ENCODE results near the gene UGT2B7.

DNA sequence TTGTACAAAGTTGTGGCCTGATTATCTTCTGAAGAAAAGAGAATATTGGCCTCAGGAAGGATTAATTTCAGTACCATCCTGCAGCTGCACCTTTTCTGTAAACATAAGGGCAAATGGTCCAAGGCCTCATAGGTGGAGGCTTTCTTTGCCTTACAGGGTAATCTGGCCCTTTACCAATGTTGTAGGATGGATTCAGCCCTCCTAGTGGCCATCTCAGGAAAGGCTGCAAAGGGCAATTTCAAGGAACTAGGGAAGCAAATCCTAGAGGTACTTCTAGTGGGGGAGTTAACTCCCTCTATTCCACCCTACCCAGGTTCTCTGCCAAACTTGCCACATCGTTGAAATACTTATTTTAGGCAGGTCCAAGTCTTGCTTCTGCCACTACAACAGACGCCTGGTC, 60.6 kb downstream of the UGT2B7 start:
- TF ChIP-seq, protein P1, sequence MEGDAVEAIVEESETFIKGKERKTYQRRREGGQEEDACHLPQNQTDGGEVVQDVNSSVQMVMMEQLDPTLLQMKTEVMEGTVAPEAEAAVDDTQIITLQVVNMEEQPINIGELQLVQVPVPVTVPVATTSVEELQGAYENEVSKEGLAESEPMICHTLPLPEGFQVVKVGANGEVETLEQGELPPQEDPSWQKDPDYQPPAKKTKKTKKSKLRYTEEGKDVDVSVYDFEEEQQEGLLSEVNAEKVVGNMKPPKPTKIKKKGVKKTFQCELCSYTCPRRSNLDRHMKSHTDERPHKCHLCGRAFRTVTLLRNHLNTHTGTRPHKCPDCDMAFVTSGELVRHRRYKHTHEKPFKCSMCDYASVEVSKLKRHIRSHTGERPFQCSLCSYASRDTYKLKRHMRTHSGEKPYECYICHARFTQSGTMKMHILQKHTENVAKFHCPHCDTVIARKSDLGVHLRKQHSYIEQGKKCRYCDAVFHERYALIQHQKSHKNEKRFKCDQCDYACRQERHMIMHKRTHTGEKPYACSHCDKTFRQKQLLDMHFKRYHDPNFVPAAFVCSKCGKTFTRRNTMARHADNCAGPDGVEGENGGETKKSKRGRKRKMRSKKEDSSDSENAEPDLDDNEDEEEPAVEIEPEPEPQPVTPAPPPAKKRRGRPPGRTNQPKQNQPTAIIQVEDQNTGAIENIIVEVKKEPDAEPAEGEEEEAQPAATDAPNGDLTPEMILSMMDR (IDR thresholded peaks at IDR 0.05), result peak; percentile 5; the same call in 1 of the 2 replicates
- TF ChIP-seq POLR2AphosphoS5 (IDR thresholded peaks at IDR 0.05; ENCODE audit: low read depth, low read length) (no peak), SIN3A (IDR thresholded peaks at IDR 0.05; ENCODE audit: borderline replicate concordance, insufficient read depth, low read depth, low read length) (no peak), TCF7L2 (IDR thresholded peaks at IDR 0.05; ENCODE audit: low read depth, low read length) (no peak)
- TF ChIP-seq, protein P2, sequence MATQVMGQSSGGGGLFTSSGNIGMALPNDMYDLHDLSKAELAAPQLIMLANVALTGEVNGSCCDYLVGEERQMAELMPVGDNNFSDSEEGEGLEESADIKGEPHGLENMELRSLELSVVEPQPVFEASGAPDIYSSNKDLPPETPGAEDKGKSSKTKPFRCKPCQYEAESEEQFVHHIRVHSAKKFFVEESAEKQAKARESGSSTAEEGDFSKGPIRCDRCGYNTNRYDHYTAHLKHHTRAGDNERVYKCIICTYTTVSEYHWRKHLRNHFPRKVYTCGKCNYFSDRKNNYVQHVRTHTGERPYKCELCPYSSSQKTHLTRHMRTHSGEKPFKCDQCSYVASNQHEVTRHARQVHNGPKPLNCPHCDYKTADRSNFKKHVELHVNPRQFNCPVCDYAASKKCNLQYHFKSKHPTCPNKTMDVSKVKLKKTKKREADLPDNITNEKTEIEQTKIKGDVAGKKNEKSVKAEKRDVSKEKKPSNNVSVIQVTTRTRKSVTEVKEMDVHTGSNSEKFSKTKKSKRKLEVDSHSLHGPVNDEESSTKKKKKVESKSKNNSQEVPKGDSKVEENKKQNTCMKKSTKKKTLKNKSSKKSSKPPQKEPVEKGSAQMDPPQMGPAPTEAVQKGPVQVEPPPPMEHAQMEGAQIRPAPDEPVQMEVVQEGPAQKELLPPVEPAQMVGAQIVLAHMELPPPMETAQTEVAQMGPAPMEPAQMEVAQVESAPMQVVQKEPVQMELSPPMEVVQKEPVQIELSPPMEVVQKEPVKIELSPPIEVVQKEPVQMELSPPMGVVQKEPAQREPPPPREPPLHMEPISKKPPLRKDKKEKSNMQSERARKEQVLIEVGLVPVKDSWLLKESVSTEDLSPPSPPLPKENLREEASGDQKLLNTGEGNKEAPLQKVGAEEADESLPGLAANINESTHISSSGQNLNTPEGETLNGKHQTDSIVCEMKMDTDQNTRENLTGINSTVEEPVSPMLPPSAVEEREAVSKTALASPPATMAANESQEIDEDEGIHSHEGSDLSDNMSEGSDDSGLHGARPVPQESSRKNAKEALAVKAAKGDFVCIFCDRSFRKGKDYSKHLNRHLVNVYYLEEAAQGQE (IDR thresholded peaks at IDR 0.05; ENCODE audit: insufficient read depth in 1 of 2, low read depth in 2 of 2, low read length in 1 of 2), result no peak
